HuH-7.5 (cell line): Measurements from ENCODE around the gene FSTL5.
A peak's percentile ranks its signal among the peaks of the same experiment; 100 is the strongest.
"Not testable (repeated sequence)": the region's sequence is repeated elsewhere in the genome, so short reads cannot be mapped to it uniquely, and the experiment has no call there.

Experiments
- DNase-seq: peaks from one replicate; pipeline ENCODE4 v3.0.0; 2011; ENCODE audit warnings: low spot score

Gene FSTL5

GRCh38 chr4:162163892-162164759, at the start of gene FSTL5:
TSS of gene FSTL5 (minus strand) at chr4:162164000. CDS start at chr4:162111396, 52,604 bp downstream.
- peak; percentile 16 for DNase-seq

DNA sequence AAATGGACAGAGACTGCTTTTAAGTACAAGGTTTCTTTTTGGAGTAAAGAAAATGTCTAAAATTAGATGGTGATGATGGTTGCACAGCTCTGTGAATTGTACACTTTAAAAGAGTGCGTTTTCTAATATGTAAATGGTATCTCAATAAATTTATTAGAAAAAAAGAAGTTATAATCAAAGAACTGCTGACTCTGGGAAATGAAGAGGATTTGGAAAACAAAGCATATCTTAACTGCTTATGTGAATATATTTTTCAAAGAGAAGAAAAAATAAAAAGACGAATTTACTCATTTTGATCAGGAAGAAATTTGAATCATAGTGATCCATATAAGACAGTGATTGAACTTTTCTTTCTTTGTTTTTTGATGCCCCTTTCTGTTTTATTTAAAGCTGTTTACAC, 45.9 kb upstream of the FSTL5 start:
- no peak for DNase-seq

DNA sequence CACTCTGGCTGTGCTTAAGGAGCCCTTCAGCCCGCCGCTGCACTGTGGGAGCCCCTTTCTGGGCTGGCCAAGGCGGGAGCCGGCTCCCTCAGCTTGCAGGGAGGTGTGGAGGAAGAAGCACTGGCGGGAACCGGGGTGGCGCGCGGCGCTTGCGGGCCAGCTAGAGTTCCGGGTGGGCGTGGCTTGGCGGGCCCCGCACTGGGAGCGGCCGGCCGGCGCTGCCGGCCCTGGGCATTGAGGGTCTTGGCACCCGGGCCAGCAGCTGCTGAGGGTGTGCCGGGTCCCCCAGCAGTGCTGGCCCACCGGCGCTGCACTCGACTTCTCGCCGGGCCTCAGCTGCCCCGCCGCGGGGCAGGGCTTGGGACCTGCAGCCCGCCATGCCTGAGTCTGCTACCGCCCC, 39.7 kb upstream of the FSTL5 start:
- not testable (repeated sequence) for DNase-seq

- no peak for DNase-seq
Measured at GRCh38 chr4:162201673-162202072, 37.9 kb upstream of the FSTL5 start.

DNA sequence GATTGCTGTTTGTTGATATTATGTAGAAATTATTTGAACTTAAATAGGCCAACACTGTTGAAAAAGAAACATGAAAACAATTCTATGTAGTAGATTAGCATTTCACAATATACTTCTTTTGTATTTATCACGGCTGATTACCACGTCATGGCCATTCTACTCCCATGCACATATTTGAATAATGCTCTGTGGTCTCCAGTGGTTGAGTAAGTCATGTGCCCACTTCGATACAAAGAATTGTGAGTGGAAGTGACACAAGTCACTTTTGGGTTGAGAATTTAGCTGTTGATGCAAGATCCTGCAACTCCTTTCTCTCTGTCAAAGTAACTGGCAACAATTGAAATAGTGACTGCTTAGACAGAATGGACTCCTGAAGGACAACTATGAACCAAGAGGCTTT, 6.7 kb upstream of the FSTL5 start:
- DNase-seq, result no peak

GRCh38 chr4:162164906-162165510, 1.2 kb upstream of the FSTL5 start:
- no peak for DNase-seq

GRCh38 chr4:162162672-162163071, 1.1 kb downstream of the FSTL5 start:
- no peak for DNase-seq

DNA sequence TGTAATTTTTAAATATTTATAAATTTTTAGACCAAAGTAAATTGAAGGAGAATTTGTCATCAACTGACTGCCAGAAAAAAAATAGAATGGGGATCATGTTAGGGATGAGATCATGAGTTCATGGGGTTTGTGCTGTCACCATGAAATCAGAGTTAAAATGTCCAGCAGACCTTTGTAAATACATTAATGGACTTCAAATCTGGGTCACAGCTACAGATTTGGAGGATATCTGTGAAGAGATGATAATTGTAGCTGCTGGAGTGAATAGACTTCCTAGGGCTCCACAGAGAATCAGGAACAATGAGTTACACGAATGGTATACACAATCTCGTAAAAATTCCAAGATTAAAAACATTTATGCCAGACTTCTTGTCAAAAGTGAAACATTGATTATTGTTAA, 6.6 kb downstream of the FSTL5 start:
- DNase-seq, result no peak

DNA sequence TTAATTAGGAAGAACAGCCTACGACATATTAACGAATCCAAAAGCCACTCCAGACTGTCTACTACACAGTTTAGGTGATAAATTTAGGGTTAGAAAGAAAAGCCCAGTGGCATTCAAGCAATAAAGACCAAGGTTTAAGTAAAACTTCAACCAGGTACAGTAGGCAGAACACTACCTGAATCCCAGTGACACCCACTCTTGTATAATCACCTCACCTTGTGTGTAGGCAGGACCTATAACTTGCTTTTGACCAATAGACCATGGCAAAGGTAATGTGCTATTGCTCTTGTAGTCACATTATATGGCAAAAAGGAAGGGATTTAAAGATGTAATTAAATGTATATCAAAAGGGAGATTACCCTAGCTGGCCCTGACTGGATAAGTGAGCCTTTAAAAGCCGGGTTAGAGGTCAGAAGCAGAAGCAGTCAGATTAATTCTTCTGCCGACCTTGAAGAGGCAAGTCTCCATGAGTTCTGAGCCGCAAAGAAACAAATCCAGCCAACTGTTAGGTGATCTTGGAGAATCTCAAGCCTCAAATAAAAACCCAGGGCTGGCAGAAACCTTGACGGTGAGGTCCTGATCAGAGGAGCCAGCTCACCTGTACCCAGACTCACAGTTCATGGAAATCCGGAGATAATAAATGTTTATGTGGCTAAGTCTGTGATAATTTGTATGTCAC, 8.8 kb downstream of the FSTL5 start:
- DNase-seq, result no peak

DNA sequence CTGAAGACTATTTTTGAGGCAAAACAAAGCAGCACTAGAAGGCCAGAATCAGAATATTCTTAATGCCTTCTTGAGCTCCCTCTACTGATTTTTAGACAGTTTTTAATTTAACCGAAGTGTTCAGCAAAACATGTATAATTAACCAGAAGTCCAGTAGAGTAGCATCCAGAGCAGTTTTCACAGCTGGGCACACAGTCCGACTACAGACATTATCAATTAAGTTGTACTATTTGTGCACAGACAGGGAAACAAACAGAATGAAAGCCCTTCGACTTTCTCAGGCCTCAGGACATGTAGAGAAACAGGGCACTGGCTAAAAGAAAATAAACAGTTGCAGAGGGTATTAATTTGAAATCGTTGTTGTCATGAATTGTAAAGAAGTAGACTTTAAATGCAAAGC, 11.9 kb downstream of the FSTL5 start:
- no peak for DNase-seq

GRCh38 chr4:162151386-162151785, 12.4 kb downstream of the FSTL5 start:
- no peak for DNase-seq

- DNase-seq, result no peak
Measured at GRCh38 chr4:162149644-162150043, 14.2 kb downstream of the FSTL5 start.

DNA sequence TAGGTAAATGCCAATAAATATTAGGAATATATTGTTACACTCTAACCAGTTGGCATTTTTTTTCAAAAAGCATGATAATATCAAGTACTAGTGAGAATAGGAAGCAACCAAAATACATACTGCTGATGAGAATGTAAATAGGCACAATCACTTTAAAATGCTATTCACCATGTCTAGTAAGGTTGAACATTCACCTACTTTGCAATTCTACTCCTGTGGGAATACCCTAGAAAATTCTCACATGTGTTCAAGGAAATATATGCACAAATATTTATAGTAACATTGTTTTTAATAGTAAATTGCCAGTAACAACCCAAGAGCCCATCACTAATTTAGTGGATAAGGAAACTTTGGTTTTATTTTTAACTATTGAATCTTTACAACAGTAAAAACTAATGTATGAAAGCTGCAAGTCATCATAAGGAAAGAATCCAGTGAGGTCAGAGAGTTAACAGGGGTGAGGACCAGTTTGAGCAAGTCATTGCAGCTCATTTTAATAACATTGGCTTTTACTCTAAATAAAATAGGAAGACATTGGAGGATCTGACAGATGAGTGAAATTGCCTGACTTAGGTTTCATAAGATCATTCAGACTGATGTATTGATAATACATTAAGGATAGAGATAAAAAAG, 23.6 kb downstream of the FSTL5 start:
- no peak for DNase-seq

DNA sequence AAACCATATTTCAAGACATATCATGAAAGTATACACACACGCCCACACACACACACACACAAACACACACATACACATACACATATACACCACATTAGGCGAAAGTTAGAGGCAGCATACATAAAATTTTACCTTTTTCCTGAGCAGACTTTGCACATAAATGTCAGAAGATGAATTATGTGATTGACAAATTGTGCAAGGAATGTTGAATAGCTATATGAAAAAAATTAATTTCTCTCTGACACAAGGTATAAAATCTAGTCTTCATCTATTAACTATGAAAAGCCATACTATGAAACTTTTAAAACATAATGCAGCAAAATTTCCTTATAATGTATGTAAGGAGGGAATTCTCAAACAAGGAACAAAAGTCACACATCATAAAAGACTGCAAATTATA, 24.4 kb downstream of the FSTL5 start:
- no peak for DNase-seq

GRCh38 chr4:162131256-162131655, 32.5 kb downstream of the FSTL5 start:
- DNase-seq, result no peak

DNA sequence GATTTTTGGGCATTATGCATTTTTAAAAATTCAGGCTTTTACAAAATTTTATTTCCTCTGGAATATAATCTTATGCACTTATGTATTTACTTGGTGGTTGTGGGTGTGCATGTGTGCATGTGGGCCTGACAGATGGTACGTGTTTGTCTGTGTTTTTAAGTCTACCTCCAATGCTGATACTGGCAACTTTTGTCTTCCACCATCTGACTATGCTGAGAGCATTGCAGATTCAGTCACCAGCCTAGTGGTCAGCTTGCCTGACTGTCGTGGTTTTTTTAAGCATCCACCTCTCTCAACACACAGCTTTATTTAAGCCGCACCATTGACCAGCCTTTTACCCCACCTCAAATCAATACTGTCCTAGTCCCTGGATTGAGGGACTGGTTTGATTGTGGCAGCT, 37.1 kb downstream of the FSTL5 start:
- no peak for DNase-seq

DNA sequence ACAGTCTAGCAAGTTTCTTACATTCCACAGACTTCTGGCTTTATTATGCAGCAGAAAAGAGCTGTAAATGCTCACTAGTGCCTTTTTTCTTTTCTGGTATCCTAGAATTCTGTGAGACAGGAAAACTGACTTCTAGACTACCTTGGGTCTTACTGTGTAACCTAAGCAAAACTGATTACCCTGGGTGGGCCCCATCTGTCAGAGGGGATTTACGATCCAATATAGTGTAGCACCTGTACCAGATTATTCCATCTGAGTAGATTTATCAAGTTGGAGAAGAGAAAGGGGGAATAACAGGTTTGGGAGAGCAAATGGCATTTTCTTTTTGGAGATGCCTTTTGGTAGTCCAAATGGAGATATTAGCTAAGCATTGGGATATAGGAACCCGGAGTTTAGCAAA, 46.7 kb downstream of the FSTL5 start:
- DNase-seq, result no peak

GRCh38 chr4:162116095-162116779, 47.6 kb downstream of the FSTL5 start:
- DNase-seq, result no peak

DNA sequence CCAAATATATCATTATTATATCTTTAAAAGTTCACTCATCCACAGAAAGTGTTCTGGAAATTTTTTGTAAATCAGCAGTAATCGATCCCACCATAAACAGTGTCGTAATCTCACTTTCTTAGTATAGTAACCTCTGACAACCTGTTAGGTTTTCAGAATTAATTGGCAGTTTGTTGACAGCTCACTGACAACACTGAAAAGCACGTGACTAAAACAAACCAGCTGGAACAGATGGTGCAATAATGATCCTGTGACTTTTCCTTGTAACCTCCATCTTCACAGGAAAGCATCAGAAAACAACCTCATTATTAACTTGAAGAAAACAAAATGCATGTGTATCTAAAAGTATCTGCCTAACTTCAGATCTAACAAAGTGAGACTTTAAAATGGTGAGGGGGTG, 48.5 kb downstream of the FSTL5 start:
- no peak for DNase-seq

DNA sequence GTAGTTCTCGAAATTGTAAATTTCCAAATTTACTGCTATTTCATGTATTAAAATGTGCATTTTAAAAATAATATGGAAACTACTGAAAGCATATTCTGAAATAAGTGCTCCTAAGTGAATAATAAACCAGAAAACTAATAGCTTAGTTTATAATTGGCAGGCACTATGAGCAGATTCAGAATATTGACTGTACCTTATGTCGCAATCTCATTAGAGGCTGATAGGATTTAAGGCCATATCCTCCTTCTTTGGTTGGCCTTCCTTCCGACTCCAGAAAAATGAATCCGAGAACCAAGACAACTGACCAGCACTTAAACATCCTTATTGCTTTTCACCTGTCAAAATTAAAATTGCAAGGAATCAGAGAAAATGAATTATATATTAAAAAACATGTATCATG, 52.7 kb downstream of the FSTL5 start:
- no peak for DNase-seq

- DNase-seq, result no peak
Measured at GRCh38 chr4:162104459-162105124, 59.2 kb downstream of the FSTL5 start.
